Middle frontal gyrus (tissue), 1 donor: Measurements from ENCODE around the gene HIBCH.
"Not testable (repeated sequence)": the region's sequence is repeated elsewhere in the genome, so short reads cannot be mapped to it uniquely, and the experiment has no call there.

Experiments used
- DNase-seq: peaks from one replicate; pipeline ENCODE4 v3.0.0-alpha.2; 2015; ENCODE audit warnings: low spot score; ENCODE audit errors: extremely low spot score

HIBCH gene

DNA sequence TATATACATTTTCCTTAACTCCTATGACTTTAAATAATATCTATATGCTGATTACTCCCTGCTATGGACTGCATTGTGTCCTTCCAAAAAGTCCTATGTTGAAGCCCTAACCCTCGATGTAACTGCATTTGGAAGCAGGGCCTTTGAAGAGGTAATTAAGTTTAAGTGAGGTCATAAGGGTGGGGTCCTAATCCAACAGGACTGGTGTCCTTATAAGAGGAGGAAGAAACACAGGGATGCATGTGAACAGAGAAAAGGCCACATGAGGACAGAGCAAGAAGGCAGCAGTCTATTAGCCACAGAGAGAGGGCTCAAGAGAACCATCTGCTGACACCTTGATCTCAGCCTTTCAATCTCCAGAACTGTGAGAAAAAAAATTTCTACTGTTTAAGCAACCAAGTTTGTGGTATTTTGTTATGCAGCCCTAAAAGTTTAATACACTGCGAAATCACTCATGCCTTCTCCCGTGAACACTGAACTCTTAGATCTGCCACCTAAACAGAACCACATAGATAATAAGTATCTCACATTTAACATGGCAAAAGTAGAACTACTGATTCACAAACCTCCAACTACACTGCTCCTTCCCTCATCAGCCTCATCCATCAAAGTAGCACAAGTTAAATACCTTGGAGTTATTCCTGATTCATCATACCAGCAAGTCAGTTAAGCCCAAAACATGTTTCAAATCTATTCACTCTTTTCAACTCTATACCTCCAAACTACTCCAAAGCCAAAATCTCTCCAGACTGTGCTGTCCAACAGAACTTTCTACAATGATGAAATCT, 65.4 kb downstream of the HIBCH start:
- DNase-seq: no peak

DNA sequence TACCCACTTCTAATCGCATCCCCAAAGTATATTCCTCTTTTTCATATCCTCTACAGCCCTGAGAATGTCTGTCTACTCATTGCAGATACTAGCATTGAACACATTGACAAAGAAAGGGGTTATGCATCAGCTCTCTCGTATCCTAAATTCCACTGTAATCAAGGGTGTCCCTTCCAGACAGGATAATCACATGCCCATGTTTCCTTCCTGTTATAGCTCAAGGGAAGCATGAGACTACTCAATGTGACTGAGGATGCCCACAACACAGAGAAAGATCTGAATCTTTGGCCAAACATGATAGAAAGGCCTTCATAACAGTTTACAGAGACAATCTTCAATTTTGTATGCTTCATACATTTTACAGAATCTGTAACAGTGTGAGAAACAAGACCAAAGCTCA, 69.2 kb downstream of the HIBCH start:
- DNase-seq: no peak

DNA sequence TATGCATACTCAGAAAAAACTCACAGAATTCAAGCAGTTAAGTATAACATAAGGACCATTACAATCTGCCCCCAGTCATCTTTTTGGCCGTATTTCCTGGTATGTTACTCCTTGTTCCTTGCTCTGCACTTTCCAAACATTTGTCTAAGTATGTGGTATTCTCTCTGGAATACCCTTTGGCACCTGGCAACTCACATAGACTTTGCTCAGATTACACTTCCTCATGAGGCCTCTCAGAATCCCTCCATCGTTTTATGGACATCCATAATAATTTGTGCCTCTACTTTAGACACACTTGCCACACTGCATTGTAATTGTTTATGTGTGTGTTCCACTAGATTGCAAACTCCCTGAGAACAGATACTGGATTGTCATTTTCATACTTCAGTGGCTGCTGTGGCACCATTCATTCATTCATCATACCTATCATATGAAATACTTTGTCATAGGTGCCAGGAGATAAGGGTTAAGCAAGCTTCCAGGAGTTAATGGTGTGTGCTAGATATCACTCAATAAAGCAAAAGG, 84.0 kb downstream of the HIBCH start:
- no peak for DNase-seq

DNA sequence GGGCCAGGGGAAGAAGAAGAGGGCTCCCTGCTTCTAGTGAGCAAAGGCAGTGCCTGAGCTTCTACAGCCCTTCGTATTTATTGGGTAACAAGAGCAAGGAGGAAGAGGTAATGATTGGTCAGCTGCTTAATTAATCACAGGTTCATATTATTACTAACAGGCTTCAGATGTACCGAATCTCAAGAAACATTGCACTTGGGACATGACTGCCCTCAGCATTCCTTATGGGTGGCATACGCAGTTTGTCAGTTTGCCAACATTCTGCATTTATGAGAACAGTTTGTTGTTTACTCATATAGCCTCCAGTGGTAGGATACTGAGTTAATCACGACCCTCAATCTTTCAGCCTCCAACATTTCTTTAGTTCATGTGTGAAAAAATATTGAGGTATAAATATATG, 84.5 kb downstream of the HIBCH start:
- no peak for DNase-seq

DNA sequence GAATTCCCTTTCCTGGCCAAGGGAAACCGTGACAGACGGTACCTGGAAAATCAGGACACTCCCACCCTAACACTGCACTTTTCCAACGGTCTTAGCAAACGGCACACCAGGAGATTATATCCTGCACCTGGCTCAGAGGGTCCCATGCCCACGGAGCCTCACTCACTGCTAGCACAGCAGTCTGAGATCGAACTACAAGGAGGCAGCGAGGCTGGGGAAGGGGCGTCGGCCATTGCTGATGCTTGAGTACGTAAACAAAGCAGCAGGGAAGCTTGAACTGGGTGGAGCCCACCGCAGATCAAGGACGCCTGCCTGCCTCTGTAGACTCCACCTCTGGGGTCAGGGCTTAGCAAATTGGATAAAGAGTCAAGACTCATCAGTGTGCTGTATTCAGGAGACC, 95.6 kb downstream of the HIBCH start:
- not testable (repeated sequence) for DNase-seq

DNA sequence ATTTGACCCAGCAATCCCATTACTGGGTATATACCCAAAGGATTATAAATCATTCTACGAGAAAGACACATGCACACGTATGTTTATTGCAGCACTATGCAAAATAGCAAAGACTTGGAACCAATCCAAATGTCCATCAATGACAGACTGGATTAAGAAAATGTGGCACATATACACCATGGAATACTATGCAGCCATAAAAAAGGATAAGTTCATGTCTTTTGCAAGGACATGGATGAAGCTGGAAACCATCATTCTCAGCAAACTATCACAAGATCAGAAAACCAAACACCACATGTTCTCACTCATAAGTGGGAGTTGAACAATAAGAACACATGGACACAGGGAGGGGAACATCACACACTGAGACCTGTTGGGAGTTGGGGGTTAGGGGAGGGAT, 96.9 kb downstream of the HIBCH start:
- DNase-seq: not testable (repeated sequence)

DNA sequence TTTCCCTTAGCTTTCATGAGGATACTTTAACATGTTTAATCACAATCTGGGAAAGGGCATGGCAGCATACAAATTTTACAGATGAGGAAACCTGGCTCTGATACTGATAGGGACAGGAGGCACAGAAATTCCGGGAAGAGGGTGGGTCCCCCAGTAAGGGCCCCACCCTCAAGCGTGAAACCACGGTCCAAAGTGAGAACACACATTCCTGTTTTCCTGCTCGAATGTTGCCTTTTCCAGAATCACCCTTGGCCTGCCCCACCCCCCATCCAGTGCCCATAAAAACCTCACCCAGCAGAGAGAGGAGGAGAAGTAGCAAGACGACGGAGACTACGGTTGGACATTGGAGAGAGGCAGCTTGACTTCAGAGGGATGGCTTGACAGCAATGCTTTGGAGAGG, 98.2 kb downstream of the HIBCH start:
- DNase-seq: no peak

GRCh38 chr2:190219186-190219585, 100.4 kb downstream of the HIBCH start:
- DNase-seq: no peak

DNA sequence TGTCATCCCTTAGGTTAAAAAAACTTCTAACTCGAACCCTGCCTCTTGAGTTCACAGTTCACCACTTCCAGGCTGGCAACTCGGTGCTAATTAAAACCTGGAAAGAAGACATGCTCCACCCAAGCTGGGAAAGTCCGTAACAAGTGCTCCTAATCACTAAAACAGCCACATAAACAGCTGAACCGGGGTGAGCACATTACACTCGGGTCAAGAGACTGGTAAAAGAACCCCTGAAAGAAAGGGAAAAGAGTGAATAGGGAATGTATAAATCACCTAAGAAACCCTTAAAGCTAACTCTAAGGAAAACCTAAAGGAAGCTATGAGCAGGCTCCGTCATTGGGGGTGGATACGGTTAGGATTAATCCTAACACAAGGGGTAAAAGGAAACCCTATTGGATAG, 102.0 kb downstream of the HIBCH start:
- no peak for DNase-seq

DNA sequence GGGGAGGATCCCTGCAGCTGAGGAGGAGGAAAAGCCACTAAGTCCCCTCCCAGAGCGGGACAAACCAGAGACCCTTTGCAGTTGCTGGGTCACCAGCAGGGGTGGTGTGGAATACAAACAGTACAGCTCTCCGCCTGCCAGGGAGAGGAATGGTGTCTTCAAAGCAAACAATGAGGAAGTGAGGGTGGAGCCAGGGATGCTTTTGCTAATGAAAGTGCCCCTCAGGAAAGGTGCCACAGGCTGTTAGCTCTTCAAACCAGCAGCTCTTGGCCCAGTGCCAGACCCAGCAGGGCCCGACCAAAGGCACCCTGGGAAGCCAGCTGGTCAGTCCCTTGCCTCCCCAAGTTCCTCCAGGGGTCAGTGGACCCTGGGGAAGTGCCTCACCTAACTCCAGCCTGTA, 102.8 kb downstream of the HIBCH start:
- no peak for DNase-seq

GRCh38 chr2:190215620-190216019, 104.0 kb downstream of the HIBCH start:
- no peak for DNase-seq

- DNase-seq: no peak
These were observed 105.0 kb downstream of the HIBCH start for GRCh38 chr2:190214426-190215194.

GRCh38 chr2:190213441-190214335, 105.9 kb downstream of the HIBCH start:
- no peak for DNase-seq

- no peak for DNase-seq
These were observed 109.2 kb downstream of the HIBCH start for GRCh38 chr2:190210471-190210870.

DNA sequence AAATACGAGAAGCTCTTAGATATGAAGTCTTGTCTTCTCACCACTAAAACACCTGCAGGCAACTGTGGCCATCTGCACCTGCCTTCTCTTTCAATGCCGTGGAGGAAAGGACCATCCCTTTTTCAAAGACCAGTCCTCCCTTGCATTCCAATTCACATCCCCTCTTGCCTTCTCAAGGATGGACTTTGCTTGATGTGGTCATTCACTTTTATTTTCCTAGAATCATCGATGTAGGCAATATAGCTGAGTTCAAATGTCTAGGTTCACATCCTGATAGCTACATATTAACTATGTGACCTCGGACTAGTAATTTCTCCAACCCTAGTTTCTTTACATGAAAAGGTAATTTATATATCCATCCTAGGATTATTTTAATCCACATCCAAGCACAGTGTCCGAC, 110.1 kb downstream of the HIBCH start:
- no peak for DNase-seq

DNA sequence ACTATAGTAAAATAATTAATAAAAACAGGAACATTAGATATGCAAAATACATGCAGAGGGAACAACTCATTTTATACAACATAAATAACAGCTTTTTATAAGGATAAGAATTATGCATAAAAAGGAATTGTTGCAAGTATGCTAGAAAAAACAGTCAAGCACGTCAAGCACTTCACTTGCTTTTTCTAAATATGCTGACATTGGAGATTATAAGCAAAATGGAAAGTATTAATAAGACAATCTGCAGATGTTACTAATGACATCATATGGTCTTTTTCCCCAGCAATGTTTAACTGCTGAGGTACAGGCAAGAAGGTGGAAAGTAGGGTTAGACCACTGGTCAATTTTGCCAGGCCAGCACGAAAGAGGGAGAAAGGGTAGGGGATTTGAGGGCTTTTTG, 111.7 kb downstream of the HIBCH start:
- DNase-seq: no peak

DNA sequence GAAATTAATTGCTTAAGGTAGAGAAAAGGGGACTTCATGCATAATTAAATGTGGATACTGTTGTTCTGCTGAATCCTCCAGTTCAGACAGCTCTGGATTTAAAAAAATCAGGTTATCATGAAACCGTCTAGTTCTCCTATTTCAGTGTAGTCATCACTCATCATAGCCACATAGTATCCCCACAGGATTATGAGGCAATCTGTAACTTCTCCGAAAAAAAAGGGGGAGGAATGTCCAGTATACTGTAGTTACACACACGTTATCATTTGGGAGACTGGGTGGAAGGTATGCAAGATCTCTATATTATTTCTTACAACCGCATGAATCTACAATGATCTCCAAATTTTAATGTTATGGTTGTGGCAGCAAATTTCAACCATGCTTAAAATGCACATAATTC, 114.0 kb downstream of the HIBCH start:
- DNase-seq: no peak

DNA sequence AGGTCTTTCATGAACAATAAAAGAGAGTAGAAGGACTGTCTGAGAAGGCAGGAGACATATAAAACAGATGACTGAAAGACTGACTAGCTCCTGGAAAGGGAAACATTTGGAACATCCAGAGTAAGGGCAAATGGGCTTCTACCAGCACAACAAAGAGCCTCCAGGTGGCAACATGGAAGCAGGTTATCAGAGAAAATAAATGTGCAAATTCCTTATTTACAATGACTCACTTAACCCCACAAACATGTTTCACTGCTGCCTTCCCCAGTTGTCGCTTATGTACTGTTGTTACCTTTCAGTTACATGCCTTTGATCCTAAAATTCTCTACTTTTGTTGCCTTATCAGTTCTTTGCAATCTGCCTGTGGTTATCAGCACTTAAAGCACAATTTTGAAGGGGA, 117.0 kb downstream of the HIBCH start:
- DNase-seq: no peak

- no peak for DNase-seq
These were observed 117.6 kb downstream of the HIBCH start for GRCh38 chr2:190202018-190202417.

- DNase-seq: no peak
These were observed 119.0 kb downstream of the HIBCH start for GRCh38 chr2:190200603-190201002.

DNA sequence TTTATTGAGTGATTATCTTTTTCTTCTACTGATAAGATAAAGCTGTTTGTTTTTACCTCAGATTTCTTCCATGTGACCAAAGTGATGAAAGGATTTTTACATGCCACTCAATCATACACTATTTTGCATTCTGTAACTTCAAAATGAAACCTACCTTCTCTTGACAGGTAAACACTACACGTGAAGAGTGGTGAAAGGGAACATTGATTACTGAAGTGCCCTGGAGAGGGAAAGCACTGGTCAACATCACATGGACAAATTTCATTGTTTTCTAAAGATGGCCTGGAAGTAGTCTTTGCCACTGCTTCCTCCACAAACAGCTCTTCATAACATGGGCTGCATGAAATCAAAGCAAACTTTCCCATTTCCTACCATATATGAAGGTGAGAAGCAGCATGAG, 120.1 kb downstream of the HIBCH start:
- DNase-seq: no peak

DNA sequence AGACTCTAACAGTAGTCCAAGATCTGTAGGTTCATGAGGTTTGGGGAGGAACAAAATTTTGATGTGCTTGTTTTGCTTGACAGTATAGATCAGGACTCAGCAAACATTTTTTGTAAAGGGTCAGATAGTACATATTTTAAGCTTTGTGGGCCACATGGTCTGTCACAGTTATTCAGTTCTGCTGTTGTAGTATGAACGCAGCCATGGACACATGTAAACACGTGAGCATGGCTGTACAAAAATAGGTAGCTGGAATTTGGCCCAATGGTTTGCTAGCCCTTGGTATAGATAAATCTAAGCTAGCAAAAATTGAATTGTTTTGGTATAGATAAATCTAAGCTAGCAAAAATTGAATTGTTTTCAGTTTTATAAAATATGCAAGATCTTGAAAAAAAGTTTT, 120.5 kb downstream of the HIBCH start:
- DNase-seq: no peak
